AML-193 (cell line): ENCODE measurements around the gene CD99.
"Not testable (repeated sequence)": the region's sequence is repeated elsewhere in the genome, so short reads cannot be mapped to it uniquely, and the experiment has no call there.

Experiments used
- DNase-seq, 2 experiments: peaks; one replicate each; lab custom pipeline; 2025; lab: John Stamatoyannopoulos, UW

Gene CD99

DNA sequence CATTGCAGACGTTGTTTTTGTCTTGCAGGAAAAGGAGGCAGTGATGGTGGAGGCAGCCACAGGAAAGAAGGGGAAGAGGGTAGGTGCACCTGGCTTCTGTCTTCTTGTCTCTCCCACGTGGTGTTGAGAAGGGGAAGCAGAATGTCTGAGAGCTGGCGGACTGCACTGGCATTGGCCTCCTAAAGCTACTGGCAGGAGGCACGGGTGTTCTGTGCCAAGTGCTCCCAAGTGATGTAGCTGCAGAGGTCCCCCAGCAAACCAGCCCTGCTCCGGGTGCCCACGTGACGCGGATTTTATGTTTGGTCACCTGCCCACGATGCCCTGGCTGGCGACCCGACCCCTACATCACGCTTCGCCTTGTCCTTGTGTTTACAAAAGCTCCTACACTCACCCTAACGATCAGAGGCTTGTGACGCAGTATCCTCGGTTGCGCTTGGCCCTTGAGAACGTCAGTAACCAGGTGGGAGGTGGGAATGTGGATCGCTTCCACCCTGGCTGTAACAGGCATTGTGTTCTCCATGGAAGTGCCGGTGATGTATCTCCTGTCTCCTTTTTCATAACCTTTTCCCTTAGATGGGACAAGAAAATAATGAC is 32.3 kb downstream of the CD99 start:
- DNase-seq, result no peak

DNA sequence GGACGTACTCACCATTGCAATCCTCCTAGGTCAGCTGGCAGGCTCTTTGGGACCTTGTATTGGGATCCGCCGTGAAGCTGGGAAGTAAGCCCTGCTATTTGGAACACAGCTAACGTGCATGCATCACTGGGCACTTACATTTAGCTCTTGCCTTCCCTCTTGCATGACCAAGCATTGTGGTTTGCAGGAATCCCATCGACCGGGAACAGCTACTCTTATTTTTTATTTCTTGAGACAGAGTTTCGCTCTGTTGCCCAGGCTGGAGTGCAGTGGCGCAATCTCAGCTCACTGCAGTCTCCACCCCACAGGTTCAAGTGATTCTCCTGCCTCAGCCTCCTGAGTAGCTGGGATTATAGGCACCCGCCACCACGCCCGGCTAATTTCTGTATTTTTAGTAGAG is 36.2 kb downstream of the CD99 start:
- DNase-seq, result not testable (repeated sequence)

DNA sequence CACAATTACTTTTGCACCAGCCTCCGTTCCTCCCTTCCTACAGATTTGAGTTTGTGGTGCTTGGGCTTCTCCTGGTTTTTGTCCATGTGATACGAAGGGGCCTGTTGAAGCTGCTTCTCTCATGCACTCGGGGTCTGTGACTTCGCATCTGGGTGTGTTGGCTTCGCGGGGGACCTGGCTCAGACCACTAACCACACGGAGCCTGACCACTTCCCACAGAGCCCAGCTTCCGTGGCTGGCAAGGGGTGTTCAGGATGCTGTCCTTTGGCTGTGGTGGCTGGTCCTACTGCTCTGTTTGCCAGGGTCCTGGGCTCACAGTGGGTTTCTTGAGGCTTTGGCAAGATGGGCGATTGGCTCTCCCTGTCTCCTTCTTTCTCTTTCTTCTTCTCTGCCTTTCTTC is 41.0 kb downstream of the CD99 start:
- no peak for DNase-seq

DNA sequence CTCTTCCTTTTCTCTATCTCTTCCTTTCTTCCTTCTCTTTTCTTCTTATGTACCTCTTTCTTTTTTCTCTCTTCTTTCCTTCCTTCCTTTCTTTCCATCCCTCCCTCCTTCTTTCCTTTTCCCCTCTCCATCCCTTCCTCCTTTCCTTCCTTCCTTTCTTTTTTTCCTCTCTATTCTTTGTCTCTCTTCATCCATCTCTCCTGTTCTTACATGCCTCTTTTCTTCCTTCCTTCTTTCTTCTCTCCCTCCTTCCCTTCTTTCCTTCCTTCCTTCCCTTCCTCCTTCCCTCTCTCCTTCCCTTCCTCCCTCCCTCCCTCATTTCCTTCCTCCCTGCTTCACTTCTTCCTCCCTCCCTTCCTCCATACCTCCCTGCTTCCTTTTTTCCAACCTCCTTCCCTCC is 41.6 kb downstream of the CD99 start:
- no peak for DNase-seq

DNA sequence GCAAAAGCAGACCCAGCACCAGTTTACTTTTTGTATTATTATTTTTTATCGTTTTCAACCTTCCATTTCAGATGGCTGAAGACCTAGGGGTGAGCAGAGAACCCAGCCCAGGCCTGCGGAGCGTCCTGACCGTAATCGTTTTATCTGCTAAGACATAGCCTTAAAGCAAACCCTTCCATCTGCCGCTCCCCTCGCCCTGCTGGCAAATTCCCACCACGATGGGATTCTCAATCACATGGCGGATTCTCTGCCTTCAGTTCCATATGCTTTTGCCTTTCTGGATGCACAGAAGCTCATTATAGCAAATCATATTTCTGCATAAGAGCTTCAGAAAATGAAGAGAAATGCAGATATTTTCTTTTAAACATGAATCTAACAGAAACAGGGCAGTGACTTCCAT is 42.2 kb downstream of the CD99 start:
- DNase-seq, result no peak

DNA sequence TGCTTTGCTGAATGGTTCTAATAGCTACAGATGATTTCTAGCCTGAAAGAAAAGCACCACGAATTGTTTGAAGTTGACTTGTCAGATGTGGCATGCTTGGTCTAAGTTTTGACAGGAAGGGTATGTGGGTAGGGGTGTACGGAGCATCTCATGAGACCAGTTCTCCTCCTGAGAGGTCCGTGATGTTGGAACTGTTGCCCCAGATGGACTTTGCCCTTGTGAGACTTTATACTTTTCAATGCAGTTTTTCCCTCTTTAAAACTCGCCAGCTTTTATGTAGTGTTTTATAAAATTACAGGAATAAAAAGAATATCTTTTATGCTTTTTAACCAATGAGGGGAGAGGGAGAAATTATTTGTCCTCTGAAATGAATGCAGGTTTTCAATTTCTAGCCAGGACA is 44.2 kb downstream of the CD99 start:
- DNase-seq, result no peak

DNA sequence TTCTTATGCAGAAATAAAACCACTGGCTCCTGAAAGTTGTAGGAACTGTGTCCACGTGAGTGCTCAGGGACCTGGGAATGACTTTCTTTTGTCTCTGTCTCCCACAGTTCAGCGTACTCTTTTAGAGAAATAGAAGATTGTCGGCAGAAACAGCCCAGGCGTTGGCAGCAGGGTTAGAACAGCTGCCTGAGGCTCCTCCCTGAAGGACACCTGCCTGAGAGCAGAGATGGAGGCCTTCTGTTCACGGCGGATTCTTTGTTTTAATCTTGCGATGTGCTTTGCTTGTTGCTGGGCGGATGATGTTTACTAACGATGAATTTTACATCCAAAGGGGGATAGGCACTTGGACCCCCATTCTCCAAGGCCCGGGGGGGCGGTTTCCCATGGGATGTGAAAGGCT is 49.6 kb downstream of the CD99 start:
- DNase-seq, result no peak

DNA sequence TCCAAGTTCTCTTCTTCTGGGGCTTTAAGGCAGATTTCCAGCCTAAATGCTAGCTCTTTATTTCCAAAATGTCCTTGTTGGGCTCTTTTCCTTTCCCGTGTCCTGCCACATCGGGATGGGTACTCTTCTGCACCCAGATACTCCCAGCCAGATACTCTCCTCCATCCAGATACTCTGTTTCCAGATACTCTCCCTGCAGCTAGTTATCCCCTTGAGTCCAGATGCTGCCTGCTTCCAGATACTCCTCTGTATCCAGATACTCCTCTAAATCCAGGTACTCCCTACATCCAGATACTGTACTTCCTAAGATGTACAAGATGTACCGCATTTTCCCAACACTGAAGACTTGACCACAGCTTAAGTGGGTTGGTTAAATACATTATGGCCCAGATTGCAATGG is 50.3 kb downstream of the CD99 start:
- no peak for DNase-seq

DNA sequence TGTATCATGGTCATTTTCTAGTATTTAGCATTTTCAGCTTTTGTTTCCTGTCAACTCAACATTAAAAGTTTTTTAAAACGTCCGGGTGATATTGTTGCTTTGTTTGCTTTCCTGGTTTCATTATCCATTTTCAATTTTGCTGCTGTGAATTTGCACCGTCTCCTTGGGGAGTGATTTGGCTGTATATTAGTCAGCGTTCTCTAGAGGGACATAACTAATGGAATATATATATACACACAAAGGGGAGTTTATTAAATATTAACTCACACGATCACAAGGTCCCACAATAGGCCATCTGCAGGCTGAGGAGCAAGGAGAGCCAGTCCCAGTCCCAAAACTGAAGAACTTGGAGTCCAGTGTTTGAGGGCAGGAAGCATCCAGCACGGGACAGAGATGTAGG is 55.2 kb downstream of the CD99 start:
- DNase-seq, result not testable (repeated sequence)

DNA sequence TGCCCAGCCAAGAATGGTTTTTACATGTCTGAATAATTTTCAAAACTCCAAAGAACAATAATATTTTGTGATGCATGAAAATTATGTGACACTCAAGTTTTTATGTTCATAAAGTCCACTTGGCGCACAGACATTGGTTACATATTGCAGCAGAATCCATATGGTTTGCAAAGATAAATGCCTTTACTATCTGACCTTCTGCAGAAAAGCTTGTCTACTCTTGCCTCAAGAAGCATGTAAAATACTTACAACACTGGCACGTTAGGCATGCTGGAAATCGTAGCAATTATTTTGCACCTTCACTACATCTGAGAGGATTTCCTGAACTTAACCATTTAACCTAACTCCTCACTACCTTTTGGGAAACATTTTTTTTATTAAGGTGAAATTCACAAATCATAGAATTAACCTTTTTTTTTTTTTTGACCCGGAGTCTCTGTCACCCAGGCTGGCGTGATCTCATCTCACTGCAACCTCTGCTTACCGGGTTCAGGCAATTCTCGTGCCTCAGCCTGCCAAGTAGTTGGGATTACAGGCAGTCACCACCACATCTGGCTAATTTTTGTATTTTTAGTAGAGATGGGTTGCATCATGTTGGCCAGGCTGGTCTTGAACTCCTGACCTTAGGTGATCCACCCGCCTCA is 57.2 kb downstream of the CD99 start:
- no peak for DNase-seq

DNA sequence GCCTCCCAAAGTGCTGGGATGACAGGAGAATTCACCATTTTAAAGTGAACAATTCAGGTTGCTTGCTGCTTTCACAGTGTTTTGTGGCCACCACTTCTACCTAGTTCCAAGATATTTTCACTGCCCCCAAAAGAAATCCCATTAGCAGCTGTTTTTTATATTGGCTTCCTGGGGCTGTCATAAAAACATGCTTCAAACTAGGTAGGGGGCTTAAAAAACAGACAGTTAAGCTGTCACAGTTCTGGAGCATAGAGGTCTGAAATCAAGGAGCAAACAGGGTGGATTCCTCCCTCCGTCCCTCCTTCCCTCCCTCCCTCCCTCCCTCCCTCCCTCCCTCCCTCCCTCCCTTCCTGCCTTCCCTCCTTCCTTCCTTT is 57.7 kb downstream of the CD99 start:
- DNase-seq, result no peak

DNA sequence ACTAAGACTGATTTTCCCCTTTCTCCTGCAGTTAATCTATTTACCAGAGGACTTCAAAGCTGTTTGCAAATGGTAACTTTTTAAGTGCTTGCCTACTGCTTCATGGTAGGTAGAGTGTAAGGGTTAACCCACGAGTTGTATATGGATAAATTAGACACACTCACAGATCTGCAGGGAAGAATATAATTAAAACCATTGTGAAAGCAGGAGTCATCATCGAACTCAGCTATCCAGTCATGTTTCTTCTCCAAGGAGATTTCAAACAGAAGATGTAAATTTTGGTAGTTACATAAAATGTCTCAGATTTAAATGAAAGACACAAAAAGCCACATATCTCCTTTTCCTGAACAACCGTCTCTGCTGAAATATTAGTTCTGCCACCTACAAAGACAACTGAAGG is 60.2 kb downstream of the CD99 start:
- DNase-seq, result no peak

DNA sequence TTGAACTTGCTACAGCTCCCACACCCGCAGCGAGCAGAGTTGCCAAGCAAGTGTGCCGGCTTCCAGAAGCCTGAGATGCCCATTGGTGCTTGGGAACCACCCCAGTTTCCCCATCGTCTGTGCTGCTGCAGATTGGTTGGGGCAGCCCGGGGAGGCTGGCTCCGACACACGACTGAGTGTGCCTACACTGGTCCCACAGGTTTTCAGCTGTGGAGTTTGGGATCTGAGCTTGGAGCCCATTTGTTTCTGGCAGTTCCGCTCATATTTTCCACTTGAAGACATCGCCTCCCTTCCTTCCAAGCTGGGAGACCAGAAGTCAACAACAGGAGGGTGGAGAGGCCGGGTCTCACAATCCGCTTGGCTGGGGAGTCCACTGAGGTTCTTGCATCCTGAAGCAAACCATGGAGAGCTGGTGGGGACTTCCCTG is 60.8 kb downstream of the CD99 start, which contains the start of gene XG:
Gene XG, plus strand, starts transcription at position 167 of the 427 bp plus-strand sequence. Its CDS starts 235 bp downstream, at position 402.
- not testable (repeated sequence) for DNase-seq

DNA sequence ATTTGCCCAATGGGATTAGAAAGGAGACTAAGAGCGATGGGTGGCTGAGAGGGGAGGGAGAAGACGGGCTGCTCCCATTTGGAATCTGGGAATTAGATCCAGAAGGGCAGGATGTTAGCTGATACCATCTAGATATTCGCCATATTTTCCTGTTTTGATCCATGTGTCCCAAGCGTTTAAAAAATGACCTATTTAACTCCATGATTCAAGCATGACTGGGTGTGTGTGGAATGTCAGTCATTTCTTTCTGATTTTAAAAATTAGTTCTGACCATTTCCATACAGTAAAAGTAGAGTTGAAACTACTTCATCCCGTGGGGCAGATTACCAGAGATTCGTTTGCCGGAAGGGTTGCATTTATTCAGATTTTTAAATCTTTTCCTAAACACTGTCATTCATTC is 61.3 kb downstream of the CD99 start:
- not testable (repeated sequence) for DNase-seq

DNA sequence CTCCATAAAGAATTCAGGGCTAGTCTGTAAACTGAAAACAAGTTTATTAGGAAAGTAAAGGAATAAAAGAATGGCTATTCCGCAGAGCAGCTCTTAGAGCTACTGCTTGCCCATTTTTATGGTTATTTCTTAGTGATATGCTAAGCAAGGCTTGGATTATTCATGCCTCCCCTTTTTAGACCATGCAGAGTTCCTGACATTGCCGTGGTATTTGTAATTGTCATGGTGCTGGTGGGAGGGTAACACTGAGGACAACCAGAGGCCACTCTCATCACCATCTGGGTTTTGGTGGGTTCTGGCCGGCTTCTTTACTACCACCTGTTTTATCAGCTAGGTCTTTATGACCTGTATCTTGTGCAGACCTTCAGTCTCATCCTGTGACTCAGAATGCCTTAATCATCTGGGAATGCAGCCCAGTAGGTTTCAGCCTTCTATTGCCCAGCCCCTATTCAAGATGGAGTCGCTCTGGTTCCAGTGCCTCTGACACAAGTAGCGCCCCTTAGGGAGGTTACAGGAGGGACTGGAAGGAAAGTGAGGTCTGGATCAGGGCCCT is 64.1 kb downstream of the CD99 start:
- not testable (repeated sequence) for DNase-seq

DNA sequence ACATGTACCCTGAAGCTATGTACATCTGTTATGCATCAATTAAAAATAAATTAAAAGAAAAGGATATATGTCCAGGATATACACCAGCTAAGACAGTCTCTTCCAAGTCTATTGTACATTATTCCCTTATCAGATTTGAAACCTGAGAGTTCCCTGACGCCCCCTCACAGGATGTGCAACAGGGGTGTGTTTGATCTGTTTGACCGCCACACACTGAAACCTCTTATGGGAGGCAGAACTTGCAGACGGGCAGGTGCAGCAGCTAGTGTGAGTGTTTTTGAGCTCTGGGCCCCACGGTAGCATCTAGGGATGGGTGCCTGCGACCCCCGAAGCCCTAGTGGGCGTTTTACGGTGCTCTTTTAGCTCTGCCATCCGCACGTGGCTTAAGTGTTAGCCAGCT is 65.5 kb downstream of the CD99 start:
- DNase-seq, result no peak

DNA sequence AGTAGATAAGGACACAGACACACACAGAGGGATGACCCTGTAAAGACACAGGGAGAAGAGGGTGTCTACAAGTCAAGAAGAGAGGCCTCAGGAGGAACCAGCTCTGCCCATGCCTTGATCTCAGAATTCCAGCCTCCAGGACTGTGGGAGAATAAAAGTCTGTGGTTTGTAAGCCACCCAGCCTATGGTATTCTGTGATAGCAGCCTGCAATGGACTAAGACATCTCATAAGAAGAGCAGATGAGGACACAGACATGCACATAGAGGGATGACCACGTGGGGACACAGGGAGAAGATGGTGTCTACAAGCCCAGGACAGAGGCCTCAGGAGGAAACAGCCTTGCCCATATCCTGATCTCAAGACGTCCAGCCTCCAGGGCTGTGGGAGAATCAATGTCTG is 70.2 kb downstream of the CD99 start:
- no peak for DNase-seq

DNA sequence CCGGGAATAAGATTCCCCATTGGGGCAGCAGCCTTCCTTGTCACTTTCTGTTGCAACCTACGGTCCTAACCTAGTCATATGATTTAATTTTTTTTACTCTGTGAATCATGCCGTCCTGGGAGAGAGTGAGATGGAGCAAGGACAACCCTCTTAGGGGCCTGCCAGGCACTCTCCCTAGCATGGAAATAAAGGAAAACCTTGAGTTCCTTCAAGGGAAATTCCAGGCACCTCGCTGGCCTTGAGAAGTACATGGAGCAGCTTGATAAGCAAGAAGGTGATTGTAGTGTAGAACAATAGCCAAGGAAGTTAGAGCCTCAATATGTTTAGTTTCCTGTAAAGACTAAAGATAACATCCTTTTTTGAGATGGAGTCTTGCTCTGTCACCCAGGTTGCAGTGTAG is 71.6 kb downstream of the CD99 start:
- not testable (repeated sequence) for DNase-seq

DNA sequence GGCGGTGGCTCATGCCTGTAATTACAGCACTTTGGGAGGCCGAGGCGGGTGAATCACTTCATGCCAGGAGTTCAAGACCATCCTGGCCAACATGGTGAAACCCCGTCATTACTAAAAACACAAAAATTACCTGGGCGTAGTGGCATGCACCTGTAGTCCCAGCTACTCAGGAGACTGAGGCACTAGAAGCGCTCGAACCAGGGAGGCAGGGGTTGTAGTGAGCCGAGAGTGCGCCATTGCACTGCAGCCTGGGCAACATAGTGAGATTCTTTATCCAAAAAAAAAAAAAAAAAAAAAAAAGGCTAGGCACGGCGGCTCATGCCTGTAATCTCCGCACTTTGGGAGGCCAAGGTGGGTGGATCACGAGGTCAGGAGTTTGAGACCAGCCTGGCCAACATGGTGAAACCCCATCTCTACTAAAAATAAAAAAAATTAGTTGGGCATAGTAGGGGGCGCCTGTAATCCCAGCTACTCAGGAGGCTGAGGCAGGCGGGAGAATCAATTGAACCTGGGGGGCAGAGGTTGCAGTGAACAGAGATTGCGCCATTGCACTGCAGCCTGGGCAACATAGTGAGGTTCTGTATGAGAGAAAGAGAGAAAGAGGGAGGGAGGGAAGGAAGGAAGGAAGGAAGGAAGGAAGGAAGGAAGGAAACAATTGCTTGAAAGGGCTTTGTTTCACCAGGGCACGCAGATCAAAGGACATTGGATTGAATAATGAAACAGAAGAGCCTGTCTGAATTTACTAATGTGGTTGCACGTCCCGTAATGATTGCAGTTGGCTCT is 73.9 kb downstream of the CD99 start:
- DNase-seq, result not testable (repeated sequence)

DNA sequence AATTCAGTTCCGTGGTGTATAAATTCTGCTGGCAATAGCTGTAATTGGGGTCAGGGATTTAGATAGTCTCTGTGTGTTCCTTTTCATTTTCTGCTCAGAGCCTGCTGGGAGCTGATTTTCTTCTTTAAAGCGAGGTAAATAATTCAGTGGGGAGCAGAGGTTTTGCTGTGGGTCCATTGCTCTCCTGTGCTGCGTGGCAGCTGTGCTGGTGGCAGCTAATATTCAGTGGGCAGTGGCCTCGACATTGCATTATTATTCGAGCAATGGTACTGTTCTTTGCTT is 74.4 kb downstream of the CD99 start:
- no peak for DNase-seq

DNA sequence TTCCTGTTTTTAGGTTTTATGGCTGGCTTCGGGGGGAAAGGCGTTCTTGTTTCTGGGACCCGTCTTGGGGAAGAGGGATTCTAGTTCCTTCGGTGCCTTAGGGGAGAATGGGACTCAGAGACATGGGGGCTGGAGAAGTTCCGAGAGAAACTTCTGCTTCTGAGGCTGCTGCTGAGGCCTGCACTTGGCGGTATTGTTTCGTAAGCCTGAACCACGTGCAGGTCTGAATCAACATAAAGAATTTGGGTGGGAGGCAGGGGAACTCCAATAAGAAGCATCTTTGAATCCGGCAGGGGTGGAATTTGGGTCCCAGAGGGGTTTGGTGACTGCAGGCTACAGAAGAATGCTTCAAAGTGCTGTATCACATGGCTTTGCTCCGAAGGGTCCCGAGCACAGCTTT is 75.8 kb downstream of the CD99 start:
- no peak for DNase-seq

DNA sequence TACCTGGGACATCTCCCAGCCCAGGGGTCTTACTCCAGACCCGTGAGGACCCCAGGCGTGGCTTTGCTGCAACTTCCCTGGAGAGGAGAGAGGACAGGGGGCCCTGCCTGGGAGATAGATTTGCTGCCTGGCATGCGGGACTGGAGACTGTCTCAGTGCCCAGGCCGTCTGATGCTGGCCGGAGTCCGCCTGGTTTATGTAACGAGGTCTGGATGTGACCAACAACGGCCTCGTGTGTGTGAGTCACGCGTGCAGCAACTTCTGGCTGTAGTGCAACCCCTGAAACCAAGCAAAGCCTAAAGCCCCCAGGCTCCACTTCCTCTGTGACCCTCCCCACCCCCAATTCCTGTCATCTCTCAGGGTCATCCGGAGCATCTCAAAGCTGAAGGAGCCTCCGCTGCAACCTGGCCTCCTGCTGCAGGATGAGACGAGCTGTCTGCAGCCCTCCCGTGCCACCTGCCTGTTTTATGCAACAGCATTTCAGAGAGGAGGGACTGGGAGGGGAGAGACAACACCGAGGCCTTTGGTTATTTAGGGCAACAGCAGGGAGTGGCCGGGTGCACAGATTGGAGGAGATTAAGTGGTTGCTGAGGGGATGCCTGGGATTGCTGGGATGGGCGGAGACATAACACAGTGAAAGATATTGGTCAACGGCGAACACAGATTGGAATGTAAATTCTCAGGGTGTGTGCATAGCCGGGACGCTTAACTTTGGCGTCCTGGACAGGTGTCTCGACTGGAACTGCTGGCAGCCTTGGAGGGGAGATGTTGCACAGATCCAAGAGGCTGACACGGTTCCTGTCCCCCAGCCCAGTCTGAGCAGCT is 76.7 kb downstream of the CD99 start:
- no peak for DNase-seq
